GM13976 (cell line): ENCODE data around the gene UBA3.

Experiments
- DNase-seq: peaks from one replicate; pipeline ENCODE4 v3.0.0; 2012; ENCODE audit warnings: low spot score
- in situ Hi-C: fragments of 300-500 bp; cut with MboI; formaldehyde crosslinking; loops from one replicate; pipeline ENCODE4 v1.12.0; 2022; ENCODE audit warnings: low sequenced_read_pairs, mixed read lengths, inconsistent platforms; ENCODE audit not compliant: unreplicated experiment
- TF ChIP-seq, protein P1 (sequence below): IDR thresholded peaks from 2 replicates; pipeline ENCODE4 v1.5.1; 2012; ENCODE audit warnings: borderline replicate concordance, mild to moderate bottlenecking; ENCODE audit not compliant: insufficient read depth; ENCODE audit errors: extremely low read depth, missing control alignments, control extremely low read depth

Gene UBA3

DNA sequence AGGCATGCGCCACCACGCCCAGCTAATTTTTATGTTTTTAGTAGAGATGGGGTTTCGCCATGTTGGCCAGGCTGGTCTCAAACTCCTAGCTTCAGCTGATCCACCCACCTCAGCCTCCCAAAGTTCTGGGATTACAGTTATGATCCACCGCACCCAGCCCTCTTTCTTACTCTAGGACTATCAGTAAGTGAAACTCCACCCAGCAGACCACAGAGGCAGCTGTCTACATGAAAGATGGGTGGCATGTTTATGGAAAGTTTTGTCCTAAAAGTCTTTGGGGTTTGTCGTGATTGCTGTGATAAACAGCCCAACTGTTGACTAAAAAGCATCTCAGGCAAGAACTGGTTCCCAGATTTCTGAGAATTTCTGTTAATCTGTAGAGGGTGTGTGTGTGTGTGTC lies 15.5 kb upstream of the UBA3 start:
- TF ChIP-seq, protein P1, sequence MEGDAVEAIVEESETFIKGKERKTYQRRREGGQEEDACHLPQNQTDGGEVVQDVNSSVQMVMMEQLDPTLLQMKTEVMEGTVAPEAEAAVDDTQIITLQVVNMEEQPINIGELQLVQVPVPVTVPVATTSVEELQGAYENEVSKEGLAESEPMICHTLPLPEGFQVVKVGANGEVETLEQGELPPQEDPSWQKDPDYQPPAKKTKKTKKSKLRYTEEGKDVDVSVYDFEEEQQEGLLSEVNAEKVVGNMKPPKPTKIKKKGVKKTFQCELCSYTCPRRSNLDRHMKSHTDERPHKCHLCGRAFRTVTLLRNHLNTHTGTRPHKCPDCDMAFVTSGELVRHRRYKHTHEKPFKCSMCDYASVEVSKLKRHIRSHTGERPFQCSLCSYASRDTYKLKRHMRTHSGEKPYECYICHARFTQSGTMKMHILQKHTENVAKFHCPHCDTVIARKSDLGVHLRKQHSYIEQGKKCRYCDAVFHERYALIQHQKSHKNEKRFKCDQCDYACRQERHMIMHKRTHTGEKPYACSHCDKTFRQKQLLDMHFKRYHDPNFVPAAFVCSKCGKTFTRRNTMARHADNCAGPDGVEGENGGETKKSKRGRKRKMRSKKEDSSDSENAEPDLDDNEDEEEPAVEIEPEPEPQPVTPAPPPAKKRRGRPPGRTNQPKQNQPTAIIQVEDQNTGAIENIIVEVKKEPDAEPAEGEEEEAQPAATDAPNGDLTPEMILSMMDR = no peak
- in situ Hi-C loops = no loop called here
- DNase-seq = no peak

DNA sequence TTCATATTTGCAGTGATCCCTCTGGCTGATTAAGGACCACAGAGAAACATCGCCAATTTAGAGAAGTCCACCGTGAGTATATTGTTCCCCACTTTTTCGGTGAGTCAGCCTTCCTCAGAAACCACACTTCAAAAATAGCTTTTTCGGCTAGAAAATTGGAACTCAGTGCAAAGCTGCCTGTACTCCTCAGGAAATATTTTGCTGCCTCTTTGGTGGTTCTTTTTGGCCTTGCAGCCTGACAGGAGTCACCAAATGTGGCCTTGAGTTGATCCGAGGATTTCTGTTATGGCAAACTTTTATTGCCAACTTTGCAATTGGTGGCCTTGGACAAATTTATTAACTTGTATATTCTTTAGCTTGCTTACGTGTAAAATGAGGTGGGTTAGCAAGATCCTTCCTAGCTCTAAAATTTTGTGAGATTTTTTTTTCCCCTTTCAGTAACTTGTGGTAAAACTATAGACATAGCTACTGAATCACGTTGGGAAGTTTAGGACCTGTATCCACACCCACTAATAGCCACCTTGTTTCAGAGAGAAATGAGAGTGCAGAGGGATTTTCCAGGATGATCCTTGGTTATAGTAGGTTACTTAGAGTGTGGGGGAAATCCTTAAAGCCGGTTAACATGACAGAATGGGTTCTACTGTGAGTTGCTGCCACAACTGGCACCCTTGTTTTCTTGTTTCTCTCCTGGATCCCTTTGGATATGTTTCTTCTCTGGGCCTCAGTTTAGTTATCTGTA lies 14.5 kb upstream of the UBA3 start:
- in situ Hi-C loops = no loop called here

DNA sequence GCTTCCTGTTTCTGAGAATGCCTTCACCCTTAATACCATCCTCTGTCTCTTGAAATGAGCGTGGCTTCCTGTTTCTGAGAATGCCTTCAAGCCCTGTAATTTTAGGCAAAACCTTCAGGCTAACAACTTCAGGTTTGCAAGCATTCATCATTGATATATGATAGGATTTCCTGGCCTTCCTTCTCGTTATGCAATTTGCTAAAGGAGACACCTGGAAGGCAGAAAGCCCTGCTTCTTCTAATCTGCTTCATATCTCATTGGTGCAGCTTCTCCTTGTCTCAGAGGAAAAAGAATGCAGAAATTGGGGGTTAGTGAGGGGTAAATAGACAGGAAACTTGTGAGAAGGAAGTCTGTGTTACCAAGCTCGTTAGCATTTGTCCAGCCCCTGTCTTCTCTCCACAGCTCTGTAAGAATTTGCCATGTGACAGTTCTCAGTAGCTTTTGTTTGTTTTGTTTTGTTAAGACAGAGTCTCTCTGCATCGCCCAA lies 11.9 kb upstream of the UBA3 start:
- TF ChIP-seq, protein P1 = no peak
- in situ Hi-C loops = no loop called here
- DNase-seq = no peak

More for the DNA sequence above, 14.5 kb upstream of the UBA3 start:
- no peak for DNase-seq
- TF ChIP-seq, protein P1 = no peak

DNA sequence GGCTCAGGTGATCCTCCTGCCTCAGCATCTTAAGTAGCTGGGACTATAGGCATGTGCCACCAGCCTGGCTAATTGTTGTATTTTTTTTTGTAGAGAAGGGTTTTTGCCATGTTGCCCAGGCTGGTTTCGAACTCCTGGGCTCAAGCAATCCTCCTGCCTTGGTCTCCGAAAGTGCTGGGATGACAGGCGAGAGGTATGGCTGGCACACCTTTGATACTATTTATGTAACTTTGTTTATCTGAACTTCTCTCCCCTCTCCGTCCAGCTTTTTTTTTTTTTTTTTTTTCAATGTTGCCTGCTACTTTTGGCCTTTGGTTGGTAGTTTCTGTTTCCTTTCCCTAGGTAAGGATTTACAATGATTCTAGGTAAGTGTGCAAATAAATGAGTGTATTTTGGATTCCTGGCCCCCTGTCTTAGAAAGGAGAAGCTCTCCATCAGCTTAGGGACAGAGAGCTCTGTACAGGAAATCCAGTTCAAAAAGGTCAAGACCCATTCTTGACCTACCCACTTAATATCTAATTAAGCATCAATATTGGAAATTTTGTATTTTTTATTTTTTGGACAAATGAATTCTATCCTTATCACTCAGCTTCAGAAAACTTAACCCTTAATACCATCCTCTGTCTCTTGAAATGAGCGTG lies 11.3 kb upstream of the UBA3 start:
- TF ChIP-seq, protein P1 = no peak
- in situ Hi-C loops = no loop called here
- DNase-seq = no peak

DNA sequence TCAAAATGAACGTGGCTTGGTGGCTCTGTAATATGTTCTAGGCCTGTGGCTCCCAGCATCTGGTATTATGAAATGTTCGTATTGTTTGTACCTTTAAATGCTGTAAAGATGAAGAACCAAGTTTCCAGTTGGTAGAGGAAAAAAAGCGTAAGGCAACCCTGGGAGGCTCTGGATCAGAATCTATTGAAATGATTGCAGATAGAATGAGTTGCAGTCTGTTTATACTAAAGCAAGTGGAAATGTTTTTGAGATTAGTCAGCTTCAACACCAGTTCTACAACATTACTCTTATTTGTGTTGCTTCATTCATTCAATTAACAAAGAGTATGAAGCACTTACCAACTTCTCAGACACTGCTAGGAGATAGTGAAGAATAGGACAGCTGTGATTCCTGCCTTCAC lies 9.9 kb upstream of the UBA3 start:
- DNase-seq = no peak
- TF ChIP-seq, protein P1 = no peak
- in situ Hi-C loops = no loop called here

DNA sequence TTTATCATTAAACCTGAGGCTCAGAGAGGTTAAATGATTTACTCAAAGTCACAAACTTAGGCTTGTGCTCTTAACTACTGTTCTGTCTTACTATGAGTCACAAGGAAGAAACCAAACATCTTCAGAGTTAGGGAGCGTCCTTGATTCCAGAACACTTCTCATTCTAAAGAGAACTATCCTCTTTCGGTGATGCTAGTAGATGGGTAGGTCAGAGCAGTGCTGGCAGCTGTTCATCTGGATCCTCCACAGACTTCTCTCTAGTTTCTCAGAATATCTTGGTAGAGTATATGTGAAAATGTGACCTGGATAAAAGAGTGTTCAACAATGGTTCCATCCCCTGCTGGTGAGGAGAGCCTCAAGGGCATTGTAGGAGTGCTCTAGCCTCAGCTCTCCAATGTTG lies 7.9 kb upstream of the UBA3 start:
- in situ Hi-C loops = no loop called here
- no peak for DNase-seq
- TF ChIP-seq, protein P1 = no peak
